Thymus (tissue), 14 donors: ENCODE results near the gene PLLP. TPM values are rescaled to one million over a fixed set of nuclear protein-coding genes. Genes with fewer than 3 reads are reported as not detected.

Source experiments
- DNase-seq, 9 donors: peaks; one replicate each; pipeline ENCODE4 v3.0.0-alpha.2; 2013; ENCODE audit warnings: low spot score in 9 of 9, low read depth in 6 of 9, missing footprints in 1 of 9
- H3K27ac ChIP-seq, 2 donors: one replicate each; pipeline ENCODE4 v1.5.1; 2013; ENCODE audit warnings: control low read depth in 1 of 2, low read depth in 1 of 2, low read length in 1 of 2, mild to moderate bottlenecking in 1 of 2, moderate library complexity in 1 of 2
- H3K27me3 ChIP-seq, 2 donors: one replicate each; pipeline ENCODE4 v1.5.1; 2013; ENCODE audit warnings: low read length in 1 of 2; ENCODE audit not compliant: control insufficient read depth in 2 of 2, insufficient read depth in 1 of 2
- H3K36me3 ChIP-seq, 2 donors: one replicate each; pipeline ENCODE4 v1.5.1; 2013; ENCODE audit warnings: low read length in 1 of 2, mild to moderate bottlenecking in 1 of 2, moderate library complexity in 1 of 2; ENCODE audit not compliant: control insufficient read depth in 2 of 2, insufficient read depth in 2 of 2
- H3K4me1 ChIP-seq, 2 donors: one replicate each; pipeline ENCODE4 v1.5.1; 2013; ENCODE audit warnings: low read length in 2 of 2; ENCODE audit not compliant: control insufficient read depth in 2 of 2, insufficient read depth in 2 of 2
- H3K4me3 ChIP-seq, 2 donors: one replicate each; pipeline ENCODE4 v1.5.1; 2013; ENCODE audit warnings: low read length in 2 of 2, control low read depth in 1 of 2, mild to moderate bottlenecking in 1 of 2
- H3K9me3 ChIP-seq, 2 donors: one replicate each; pipeline ENCODE4 v1.5.1; 2013; ENCODE audit warnings: low read length in 1 of 2, mild to moderate bottlenecking in 1 of 2; ENCODE audit not compliant: control insufficient read depth in 2 of 2, insufficient read depth in 1 of 2
- WGBS: extraction: QIAGEN DNeasy Blood & Tissue Kit; methylation state at CpG from one replicate; pipeline ENCODE4 v1.1.7; 2013; 5-methylcytosine and 5-hydroxymethylcytosine counted together
- long read RNA-seq, 10 donors: transcript quantifications; one replicate each; lab custom pipeline, GENCODE V29; 2026
- polyA plus RNA-seq: library from polyadenylated mRNA; stranded (reverse); fragments of 200-250 nt; gene quantifications from one replicate; pipeline ENCODE4 v1.2.3, GENCODE V29; 2013
- total RNA-seq: library from RNA; stranded (reverse); fragments of 120-200 nt; gene quantifications from one replicate; pipeline ENCODE4 v1.2.4, GENCODE V29; 2013
- donor health status: healthy.

The PLLP gene, protein sequence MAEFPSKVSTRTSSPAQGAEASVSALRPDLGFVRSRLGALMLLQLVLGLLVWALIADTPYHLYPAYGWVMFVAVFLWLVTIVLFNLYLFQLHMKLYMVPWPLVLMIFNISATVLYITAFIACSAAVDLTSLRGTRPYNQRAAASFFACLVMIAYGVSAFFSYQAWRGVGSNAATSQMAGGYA
- total RNA-seq (1.2 TPM), polyA plus RNA-seq (4.9 TPM)
- long read RNA-seq, donor 1, result 0 reads
- long read RNA-seq, donor 2, result 0 reads
- long read RNA-seq, donor 3, result 0 reads
- long read RNA-seq, donor 4, partial matches to known transcripts, result 6 of 7 reads
- long read RNA-seq, donor 4, other reads (novel, unspliced or antisense), result 0 of 7 reads
- long read RNA-seq, donor 5, transcript PLLP-201 (4 exons, 1,512 nt), result major isoform, 6 of 6 reads
- long read RNA-seq, donor 5, partial matches to known transcripts, result 0 of 6 reads
- long read RNA-seq, donor 5, other reads (novel, unspliced or antisense), result 0 of 6 reads
- long read RNA-seq, donor 6, partial matches to known transcripts, result 0 of 1 reads
- long read RNA-seq, donor 6, other reads (novel, unspliced or antisense), result 0 of 1 reads
- long read RNA-seq, donor 7, result 0 reads
- long read RNA-seq, donor 8, partial matches to known transcripts, result 0 of 1 reads
- long read RNA-seq, donor 8, other reads (novel, unspliced or antisense), result 0 of 1 reads
- long read RNA-seq, donor 9, result 0 reads
- long read RNA-seq, donor 10, result 0 reads

DNA sequence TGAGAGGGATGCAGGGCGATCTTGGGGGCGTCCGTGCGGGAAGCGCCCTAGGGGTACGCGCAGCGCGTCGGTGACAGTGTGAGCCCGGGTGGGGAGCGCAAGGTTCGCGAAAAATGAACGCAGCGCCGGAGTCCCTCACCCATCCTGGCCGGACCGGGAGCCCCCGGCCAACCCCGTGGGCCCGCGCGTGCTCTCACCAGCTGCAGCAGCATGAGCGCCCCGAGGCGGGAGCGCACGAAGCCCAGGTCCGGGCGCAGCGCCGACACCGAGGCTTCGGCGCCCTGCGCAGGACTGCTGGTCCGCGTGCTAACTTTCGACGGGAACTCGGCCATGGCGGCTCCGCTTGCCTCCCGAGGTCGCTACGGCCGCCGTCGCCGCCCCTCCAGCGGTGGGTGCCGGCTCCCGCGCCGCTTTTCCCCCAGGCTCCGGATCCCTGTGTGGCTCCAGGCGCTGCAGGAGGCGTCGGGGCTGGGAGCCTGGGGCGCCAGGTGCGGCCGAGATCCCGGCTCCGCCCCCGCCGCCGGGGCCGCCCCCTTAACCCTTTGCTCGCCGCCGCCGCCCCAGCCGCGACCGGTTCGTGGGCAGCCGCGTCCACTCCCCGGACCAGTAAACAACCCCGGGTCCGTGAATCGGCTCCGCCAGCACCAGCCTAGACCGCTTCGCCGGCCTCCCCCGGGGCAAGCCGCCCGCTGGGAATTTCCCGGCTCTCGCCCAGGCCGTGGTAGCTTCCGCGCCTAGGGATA lies at the start of gene PLLP:
Gene PLLP (minus strand): TSS at position 464 of the 743 bp plus-strand sequence. CDS start 132 bp downstream, at position 332.
- no peak within 1 kb of the TSS for H3K27ac ChIP-seq
- peak in 2 of 9 donors; percentile 42 to 62 for DNase-seq
- peaks cover 0 to 10% of the 10 kb centered on the region in 2 donors for H3K9me3 ChIP-seq
- peak within 1 kb of the TSS; percentile 48 to 60 for H3K4me3 ChIP-seq
- H3K36me3 ChIP-seq, result no peaks in the 10 kb centered on the region
- peaks cover 28 to 61% of the 10 kb centered on the region in 2 donors for H3K27me3 ChIP-seq
- peaks cover 9 to 22% of the 10 kb centered on the region in 2 donors for H3K4me1 ChIP-seq
- WGBS, result 5% methylated on average over 95 of the region's 95 CpGs

GRCh38 chr16:57333402-57333801 lies 48.9 kb upstream of the PLLP start:
- no peaks in the 10 kb centered on the region for H3K4me1 ChIP-seq
- no peaks in the 10 kb centered on the region for H3K36me3 ChIP-seq
- H3K27ac ChIP-seq, result no peak overlapping the region
- DNase-seq, result no peak
- H3K4me3 ChIP-seq, result no peak overlapping the region
- H3K9me3 ChIP-seq, result no peaks in the 10 kb centered on the region
- H3K27me3 ChIP-seq, result peaks cover 2 to 5% of the 10 kb centered on the region in 2 donors
- 98% methylated on average over 1 of the region's 1 CpG for WGBS

GRCh38 chr16:57331355-57331754 lies 46.9 kb upstream of the PLLP start:
- no peaks in the 10 kb centered on the region for H3K4me1 ChIP-seq
- no peak overlapping the region for H3K4me3 ChIP-seq
- DNase-seq, result no peak
- peaks cover 2 to 5% of the 10 kb centered on the region in 2 donors for H3K27me3 ChIP-seq
- 95% methylated on average over 3 of the region's 3 CpGs for WGBS
- H3K27ac ChIP-seq, result no peak overlapping the region
- no peaks in the 10 kb centered on the region for H3K36me3 ChIP-seq
- H3K9me3 ChIP-seq, result no peaks in the 10 kb centered on the region

DNA sequence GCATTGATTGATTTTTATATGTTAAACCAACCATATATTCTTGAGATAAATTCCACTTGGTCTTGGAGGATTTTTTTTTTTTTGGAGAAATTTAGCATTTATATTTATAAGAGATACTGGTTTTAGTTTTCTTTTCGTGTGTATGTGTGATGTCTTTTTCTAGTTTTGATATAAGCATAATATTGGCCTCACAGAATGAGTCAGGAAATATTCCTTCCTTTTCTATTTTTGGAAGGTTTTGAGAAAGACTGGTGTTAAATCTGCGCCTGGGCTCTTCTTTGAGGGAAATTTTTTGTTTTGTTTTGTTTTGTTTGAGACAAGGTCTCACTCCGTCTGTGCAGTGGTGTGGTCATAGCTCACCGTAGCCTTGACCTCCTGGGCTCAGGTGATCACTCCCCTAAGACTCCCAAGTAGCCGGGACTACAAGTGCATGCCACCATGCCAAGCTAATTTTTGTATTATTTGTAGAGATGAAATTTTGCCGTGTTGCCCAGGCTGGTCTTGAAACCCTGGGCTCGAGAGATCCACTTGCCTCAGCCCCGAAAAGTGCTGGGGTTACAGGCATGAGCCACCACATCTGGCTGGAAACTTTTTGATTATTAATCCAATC lies 45.4 kb upstream of the PLLP start:
- 91% methylated on average over 8 of the region's 8 CpGs for WGBS
- no peaks in the 10 kb centered on the region for H3K4me1 ChIP-seq
- H3K9me3 ChIP-seq, result no peaks in the 10 kb centered on the region
- no peak for DNase-seq
- no peak overlapping the region for H3K27ac ChIP-seq
- H3K27me3 ChIP-seq, result peaks cover 2 to 5% of the 10 kb centered on the region in 2 donors
- H3K4me3 ChIP-seq, result no peak overlapping the region
- no peaks in the 10 kb centered on the region for H3K36me3 ChIP-seq

- Histone ChIP-seq H3K27ac (no peak overlapping the region), H3K4me3 (no peak overlapping the region), H3K27me3 (no peaks in the 10 kb centered on the region), H3K36me3 (no peaks in the 10 kb centered on the region), H3K4me1 (no peaks in the 10 kb centered on the region), H3K9me3 (no peaks in the 10 kb centered on the region)
- no peak for DNase-seq
- 96% methylated on average over 1 of the region's 1 CpG for WGBS
These were observed 41.0 kb upstream of the PLLP start for GRCh38 chr16:57325458-57325857.

GRCh38 chr16:57324749-57325148 lies 40.3 kb upstream of the PLLP start:
- Histone ChIP-seq H3K36me3 (no peaks in the 10 kb centered on the region), H3K27me3 (no peaks in the 10 kb centered on the region), H3K4me1 (no peaks in the 10 kb centered on the region), H3K9me3 (no peaks in the 10 kb centered on the region), H3K4me3 (no peak overlapping the region), H3K27ac (no peak overlapping the region)
- DNase-seq, result no peak
- WGBS, result 73% methylated on average over 2 of the region's 2 CpGs

GRCh38 chr16:57319646-57320045 lies 35.2 kb upstream of the PLLP start:
- DNase-seq, result no peak
- H3K4me1 ChIP-seq, result no peaks in the 10 kb centered on the region
- H3K4me3 ChIP-seq, result no peak overlapping the region
- no peak overlapping the region for H3K27ac ChIP-seq
- no peaks in the 10 kb centered on the region for H3K9me3 ChIP-seq
- no peaks in the 10 kb centered on the region for H3K27me3 ChIP-seq
- H3K36me3 ChIP-seq, result no peaks in the 10 kb centered on the region
- WGBS, result 97% methylated on average over 2 of the region's 2 CpGs

- H3K4me1 ChIP-seq, result peaks cover 0 to 4% of the 10 kb centered on the region in 2 donors
- 97% methylated on average over 13 of the region's 13 CpGs for WGBS
- no peak overlapping the region for H3K4me3 ChIP-seq
- H3K36me3 ChIP-seq, result no peaks in the 10 kb centered on the region
- H3K9me3 ChIP-seq, result no peaks in the 10 kb centered on the region
- no peaks in the 10 kb centered on the region for H3K27me3 ChIP-seq
- H3K27ac ChIP-seq, result no peak overlapping the region
- no peak for DNase-seq
These were observed 33.9 kb upstream of the PLLP start for GRCh38 chr16:57318240-57318970.
